ENCODE data around the gene TGFBR3.

GRCh38 chr1:91755702-91756287 lies 130.2 kb downstream of the TGFBR3 start:
- TF ChIP-seq FOXP1 (CRISPR knock-in tag; IDR thresholded peaks at IDR 0.05; ENCODE audit: borderline replicate concordance) (no peak), CTCF (IDR thresholded peaks at IDR 0.05) (no peak), TP53 (CRISPR knock-in tag; IDR thresholded peaks at IDR 0.05) (no peak), ZBTB21 (CRISPR knock-in tag; IDR thresholded peaks at IDR 0.05; ENCODE audit: borderline replicate concordance) (no peak), JUN (CRISPR knock-in tag; IDR thresholded peaks at IDR 0.05) (no peak), ZMAT4 (CRISPR knock-in tag; IDR thresholded peaks at IDR 0.05) (no peak), NR3C1 (CRISPR knock-in tag; conservative IDR thresholded peaks at IDR 0.05; ENCODE audit: low read depth) (no peak), CBFB (CRISPR knock-in tag; IDR thresholded peaks at IDR 0.05; ENCODE audit: low read depth) (no peak)
